ENCODE measurements around the gene TSSK3.
A peak's percentile ranks its signal among the peaks of the same experiment; 100 is the strongest.
"Not testable (repeated sequence)": the region's sequence is repeated elsewhere in the genome, so short reads cannot be mapped to it uniquely, and the experiment has no call there.

Gene TSSK3

DNA sequence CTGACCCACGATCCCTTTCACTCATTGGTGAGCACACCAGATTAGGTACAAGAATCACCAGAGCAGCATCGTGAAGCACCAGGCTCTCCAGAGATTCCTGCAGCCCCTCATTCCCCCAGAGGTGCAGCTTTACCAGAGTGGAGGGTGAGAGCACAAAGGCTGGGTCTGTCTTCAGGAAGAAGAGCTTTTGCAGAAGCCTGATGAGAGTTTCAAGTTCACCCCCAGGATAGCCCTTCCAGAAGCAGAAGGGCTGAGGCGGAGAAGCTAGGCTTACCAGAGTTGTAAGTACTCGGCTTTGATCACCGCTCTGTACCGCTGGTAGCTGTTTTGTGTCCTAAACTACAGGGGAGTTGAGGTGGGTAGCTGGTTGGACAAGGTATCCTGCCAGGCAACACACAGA, 3.1 kb downstream of the TSSK3 start:
- DNase-seq: no peak

DNA sequence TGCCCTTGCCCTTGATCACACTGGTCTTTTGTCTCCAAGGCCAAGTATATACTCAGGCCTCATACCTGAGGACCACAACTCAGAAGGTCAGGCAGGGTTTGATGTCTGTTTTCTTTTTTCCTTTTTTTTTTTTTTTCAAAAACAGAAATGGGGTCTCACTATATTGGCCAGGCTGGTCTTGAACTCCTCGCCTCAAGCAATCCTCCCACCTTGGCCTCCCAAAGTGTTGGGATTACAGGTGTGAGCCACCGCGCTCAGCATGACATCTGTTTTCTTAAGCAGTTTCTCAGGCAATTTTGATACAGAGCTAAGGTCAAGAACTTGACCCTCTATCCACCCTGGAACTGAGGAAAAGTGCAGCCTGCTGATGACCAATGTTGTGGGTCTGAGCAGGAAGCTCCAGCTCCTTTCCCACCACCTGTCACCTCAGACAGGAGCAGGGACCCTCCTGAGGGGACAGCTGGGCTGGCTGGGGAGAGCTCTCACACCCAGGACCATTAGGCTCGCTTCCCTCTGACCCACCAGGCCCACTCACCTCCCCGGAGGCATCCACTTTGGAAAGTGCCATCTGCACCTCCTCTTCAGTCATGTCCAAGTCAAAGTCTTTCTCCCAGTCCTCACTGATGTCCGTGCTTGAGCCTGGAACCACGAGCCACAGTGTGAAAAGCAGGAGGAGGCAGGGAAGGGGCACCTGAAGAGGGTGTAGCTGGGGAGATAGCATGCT, 5.7 kb downstream of the TSSK3 start:
- no peak for DNase-seq

DNA sequence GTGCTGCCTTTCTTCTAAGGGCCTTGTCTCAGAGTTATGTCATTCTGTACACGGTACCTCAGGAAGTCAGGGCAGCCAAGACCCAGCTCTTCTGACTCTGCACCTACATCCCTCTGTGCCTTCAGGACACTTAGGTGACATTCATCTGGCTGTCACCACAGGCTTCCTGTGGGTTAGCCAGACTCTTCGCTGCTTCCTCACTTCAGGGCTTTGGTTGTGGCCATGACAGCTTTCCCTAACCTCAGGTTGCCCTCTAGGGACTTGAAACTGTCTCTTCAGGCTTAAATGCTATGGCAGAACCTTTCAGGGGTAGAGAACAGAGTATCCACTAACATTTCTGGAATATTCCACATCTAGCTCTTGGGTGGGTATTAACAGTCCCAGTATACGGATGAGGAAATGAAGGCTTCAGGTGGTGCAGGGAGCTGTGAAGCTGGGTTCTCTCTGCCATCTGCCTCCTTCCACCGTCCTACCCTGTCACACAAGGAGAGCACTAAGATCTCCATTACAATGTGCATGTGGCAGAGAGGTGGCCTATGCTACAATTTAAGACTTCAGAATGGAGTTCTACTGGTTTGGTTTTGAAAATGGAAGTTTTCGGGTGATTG, 9.9 kb downstream of the TSSK3 start:
- DNase-seq: no peak

DNA sequence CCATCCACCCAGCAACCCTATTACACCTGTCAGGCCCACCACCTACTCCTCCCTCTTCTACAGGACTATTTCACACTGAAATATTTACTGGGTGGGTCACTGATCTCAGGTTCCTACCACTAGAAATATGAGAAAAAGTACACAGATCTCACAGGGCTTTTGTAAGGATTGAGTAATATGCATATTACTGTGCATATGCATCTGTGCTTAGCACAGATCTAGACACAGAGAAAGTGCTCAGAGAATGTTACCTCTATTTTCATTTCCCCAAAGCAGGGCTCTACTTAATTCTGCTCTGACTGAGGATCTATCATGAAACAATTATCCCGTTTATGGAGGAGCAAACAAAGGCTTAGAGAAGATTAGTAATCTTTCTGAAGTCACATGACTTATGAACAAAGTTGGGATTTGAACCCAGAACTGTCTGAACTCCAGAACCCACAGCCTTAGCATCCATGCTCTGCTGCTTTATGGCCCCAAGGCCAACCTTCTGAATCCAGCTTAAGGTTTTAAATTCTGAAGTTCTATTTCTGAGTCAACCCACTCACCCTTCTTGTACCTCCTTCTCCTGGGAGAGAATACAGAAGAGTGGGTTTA, 11.8 kb downstream of the TSSK3 start:
- no peak for DNase-seq

DNA sequence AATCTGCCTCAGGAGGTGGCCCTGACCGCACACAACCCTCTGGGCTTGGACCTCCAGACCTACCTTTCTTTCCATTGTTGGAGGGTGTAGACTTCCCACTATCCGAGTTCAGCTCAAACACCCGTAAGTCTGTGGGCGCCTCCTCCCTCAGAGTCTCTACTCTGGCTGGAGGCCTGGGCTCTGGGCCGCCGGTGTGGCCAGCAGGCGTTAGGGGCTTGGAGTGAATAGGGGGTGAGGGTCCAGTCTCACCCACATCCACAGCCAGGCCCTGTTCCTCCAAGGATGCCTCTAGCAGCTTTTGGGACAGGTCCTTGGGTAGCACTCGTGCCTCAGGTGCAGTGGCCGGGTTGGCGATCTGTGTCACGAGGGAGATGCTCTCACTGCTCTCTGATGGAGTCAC, 13.9 kb downstream of the TSSK3 start:
- DNase-seq: no peak

DNA sequence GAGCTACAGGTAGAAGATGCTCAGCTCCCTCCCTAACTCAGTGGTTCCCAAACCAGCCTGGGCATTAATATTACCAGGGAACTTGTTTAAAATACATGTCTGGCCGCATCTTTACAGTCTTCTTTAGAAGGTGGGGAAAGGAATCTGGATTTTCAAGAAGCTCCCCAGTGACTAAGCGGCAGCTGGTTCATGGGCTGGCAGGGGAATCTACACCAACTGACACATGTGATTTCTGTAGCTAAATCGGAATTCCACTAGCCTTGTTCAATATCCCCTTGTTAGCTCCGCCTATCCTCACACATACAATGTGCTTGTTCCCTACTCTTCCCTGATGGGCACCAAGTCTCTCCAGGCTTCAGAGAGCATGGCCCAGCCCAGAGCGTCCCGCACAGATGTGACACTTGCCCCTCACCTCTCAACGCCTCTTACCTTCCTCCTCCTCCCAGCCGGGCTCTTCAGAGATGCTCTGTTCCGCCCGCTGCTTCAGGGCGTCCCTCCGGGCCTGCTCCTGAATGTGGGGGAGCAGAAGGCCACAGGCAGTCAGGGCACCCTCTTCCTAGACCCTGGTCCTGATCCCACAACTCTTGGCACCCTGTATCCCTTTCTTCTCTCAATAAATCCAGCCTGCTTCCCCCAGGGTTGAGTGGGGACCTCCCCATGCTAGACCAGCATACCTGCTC, 15.3 kb downstream of the TSSK3 start:
- DNase-seq: no peak

DNA sequence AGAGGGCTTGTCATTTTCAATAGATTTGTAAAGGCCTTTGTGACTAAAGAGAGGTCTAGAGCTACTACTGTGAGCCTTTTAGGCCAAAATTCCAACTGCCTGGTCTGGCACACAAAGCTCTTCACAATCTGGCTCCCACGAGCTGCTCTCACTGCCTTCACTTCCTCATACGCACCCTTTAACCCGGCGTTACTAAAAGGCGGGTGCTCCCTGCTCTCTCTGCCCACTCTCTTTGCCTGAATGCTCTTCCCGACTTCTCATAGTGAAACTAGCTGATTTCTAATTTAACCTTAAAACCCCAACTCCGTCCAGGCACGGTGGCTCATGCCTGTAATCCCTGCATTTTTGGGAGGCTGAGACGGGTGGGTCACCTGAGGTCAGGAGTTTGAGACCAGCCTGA, 17.7 kb downstream of the TSSK3 start:
- DNase-seq: no peak

DNA sequence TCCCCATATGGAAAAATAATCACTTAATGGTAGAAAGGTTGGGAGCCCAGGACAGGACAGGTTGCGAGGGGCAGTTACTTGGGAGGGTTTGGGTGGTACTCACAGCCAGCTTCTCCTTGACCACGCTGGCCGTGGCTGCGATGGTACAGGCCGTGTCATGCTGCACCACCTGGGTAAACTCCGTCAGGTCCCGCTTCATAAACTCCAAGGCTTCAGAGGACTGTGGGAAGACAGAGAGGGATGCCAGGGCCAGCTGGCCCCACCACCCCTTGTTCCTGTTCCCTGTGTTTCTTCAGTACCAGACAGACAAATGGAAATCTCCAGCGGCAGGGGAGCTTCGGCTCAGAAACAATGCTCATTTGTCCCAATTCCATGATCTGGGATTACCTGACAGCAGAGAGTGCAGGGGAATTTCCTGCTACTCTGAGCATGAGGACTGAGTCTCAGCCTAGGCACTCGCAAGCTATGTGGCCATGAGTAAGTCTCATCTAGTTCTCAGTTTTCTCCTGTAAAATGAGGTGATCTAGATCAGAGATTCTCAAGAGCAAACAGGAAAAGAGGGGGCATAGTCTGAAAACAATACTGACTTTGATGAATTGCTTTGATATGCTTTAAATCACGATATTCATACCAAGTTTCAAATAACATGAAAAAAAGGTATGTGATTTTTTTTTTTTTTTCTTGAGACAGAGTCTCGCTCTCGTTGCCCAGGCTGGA, 24.5 kb downstream of the TSSK3 start:
- no peak for DNase-seq

DNA sequence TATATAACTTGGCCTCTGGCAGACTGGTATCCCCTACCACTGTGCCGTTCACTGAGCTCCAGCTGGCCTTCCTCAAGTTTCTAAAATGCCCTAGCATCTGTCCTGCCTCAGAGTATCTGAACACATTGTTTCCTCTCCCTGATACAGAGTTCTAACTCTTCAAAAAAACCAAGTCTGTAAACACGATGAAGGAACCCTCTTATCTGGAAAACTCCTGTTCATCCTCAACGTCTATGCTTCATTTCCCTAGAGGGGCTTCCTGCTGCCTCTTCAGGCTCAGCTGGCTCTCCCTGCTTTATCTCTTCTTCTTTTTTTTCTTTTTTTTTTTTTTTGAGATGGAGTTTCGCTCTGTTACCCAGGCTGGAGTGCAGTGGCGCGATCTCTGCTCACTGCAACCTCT, 26.3 kb downstream of the TSSK3 start:
- no peak for DNase-seq

DNA sequence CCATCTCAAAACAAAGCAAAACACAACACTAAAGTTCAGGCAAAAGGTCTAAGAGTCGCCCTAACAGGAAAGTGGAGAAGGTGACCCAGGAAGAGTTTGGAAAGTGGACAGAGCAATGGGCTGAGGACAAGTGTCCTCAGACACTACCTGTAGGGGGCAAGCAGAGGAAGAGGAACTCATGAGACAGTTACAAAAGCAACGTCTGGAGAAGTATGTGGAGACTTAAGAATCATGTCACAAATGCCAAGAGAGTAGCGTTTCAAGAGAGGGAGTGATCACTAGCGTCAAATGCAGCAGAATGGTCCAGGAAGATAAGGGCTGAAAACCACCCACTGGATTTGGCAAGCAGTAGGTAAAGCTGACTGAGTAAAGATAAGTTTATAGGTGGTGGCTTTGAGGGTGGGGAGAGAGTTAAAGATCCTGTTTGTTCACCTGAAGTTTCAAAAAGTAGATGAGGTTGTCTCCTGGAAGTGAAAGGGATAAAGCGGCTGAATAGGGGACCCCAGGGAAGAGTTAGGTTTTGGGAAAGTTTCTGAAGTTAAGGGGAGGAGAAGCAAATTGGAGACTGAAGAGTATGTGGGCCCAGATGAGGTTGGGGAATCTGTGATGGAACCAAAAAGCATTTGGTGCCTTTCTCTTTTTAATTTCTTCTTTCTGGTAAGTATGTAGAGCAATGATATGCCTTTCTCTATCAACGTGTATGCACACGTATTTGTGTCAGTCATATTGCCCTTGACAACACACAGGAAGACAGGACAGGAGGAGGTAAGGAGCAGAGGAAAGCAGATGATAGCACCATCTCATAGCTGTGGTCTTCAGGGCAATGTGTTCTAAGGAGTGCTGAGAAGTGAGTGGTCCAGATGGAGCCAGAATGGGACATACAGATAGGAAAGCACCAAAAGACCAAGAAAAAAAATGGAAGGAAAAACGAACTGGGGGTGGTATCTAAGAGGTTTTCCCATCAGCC, 28.8 kb downstream of the TSSK3 start:
- DNase-seq: no peak

DNA sequence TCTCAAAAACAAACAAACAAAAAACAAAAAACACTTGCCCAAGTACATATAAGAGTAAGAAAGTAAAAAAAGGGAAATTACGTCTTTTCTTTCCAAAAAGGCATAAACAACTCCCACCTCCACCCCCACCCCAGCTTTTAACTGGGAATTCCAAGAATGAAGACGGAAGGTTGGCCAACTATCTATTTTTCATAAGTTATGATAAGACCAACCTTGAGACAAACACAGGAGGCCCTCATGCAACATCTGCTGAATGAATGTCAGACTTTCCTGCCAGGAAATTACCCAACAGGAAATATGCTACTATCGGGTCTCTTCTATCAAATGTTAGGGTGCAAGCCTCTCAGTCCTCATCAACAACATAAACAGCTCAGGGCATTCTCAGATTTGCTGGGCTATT, 30.0 kb downstream of the TSSK3 start:
- DNase-seq: no peak

DNA sequence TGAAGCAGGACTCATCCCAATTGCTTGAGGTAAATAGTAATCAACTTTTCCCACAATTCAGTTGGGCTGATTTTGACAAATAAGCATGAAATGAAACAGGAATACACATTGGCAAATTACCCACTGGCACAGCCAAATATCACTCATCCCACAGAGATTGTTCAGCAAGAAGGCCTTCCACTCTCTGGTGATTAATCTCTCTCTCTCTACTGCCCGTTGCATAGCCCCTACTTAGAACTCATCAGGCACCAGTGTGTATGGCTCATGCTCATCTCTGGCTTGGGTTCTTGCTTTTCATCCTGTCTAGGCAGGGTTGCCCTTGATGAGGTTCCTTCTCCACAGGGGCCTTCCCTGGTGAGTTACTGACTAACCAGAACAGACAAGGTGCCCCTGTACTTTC, 30.8 kb downstream of the TSSK3 start:
- no peak for DNase-seq

DNA sequence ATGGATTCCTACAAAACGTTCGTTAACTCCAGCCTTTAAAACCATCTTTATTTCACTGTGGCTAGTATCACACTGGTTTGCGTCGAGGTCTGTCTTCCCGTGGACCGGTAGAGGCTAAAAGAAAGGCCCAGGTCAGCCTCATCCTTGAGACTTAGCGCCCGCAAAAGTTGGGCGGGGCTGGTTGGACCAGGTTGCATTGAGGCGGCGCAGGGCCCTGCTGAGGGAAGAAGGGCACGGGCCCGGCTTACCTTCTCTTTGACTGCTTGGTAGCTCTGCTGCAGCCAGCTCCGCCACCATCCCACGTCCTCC, 31.4 kb downstream of the TSSK3 start:
- no peak for DNase-seq

DNA sequence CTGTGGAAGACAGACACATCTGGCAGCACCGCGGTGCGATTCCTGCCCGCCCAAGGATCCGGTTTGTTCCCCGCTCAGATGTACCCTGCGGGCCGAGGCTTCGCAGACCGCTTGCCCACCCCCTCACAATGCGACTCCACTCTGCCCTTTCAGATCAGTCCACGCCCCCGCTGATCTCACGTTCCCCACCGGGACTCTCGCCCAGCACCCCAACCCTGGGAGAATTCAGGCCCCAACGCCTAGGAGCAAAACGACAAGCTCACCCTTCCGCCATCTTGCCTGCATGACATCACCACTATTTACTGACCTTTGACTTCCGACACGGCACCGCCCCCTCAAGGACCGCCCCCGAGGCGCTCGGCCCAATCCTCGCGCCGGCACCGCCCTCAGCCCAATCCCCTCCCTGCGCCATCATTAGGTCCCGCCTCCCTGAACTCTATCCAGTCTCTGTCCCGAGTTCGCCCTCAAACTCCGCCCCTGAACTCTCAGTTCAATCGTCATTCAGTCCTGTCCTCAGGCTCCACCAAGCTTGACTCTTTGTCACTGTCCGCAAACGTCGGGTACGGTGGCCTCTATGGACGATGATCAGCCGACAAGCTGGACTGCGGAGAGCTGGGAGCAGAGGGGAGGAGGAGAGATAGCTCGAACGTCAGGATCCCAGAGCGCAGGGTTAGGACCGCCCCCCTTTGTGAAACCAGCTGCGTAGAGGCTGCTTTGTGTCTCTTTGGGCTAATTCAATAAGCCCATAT, 32.0 kb downstream of the TSSK3 start, which contains the start of gene BSDC1:
Gene BSDC1, minus strand, starts transcription at position 301 of the 749 bp plus-strand sequence. Its CDS starts 27 bp downstream, at position 274.
- peak; percentile 96 for DNase-seq

DNA sequence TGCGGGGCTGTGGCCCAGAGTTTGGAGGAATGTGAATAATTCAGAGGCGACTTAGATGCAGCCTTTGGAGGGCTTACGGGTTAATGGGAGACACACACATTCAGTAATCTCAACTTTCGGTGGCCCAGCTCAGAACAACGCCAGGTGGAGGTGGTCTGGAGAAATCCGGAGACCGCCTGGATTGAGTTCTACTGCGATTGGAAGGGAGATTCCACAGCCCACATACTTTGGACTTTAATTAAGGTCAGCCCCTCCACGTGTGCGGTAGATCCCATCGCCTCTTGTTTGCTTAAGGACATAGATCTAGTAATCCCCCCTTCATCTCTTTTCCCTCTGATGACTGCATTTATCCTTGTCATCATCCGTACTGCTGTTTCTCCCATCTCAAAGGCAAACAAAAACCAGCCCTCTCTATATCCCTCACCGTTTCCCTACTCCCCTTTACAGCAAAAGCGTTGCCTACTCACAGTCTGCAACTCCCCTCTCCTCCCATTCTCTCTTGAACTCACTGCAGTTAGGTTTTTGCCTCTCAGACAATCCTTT, 32.6 kb downstream of the TSSK3 start:
- no peak for DNase-seq

DNA sequence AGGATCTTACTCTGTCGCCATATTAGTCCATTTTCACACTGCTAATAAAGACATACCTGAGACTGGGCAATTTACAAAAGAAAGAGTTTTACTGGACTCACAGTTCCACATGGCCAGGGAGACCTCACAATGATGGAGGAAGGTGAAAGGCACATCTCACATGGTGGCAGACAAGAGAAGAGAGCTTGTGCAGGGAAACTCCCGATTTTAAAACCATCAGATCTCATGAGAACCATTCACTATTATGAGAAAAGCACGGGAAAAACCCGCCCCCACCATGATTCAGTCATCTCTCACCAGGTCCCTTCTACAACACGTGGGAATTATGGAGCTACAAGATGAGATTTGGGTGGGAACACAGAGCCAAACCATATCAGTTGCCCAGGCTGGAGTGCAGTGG, 34.2 kb downstream of the TSSK3 start:
- DNase-seq: not testable (repeated sequence)

DNA sequence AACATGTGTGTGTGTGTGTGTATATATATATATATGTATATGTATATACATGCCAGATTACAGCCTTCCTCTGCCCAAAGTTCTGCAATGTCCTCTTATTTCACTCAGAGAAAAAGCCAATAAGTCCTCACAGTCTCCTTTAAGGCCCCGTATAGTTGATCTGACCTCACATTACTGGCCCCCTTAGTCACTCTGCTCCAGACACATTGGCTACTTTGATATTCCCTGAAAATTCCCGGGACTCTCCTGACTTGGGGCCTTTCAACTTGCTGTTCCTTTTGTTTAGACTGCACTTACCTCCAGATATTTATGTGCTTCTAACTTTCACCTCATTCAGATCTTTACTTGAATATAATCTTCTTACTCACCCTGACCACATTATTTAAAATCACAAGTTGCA, 36.1 kb downstream of the TSSK3 start:
- DNase-seq: peak; percentile 22

DNA sequence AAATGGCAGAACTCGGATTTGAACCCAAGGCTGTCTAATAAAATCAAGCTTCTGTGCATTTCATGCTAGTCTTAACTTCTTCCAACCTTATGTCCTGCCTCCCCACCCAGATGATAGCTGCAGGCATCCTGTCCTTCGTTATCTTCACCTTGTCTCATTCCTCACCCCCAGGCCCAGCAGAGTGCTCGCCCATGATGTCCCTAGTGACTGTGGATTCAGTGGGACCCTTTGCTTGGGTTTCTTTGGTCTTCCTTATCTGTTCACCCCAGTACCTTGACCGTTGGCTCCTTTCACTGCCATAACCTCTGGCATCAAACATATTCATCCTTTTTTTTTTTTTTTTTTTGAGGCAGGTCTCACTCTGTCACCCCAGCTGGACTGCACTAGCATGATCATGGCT, 37.5 kb downstream of the TSSK3 start:
- no peak for DNase-seq

DNA sequence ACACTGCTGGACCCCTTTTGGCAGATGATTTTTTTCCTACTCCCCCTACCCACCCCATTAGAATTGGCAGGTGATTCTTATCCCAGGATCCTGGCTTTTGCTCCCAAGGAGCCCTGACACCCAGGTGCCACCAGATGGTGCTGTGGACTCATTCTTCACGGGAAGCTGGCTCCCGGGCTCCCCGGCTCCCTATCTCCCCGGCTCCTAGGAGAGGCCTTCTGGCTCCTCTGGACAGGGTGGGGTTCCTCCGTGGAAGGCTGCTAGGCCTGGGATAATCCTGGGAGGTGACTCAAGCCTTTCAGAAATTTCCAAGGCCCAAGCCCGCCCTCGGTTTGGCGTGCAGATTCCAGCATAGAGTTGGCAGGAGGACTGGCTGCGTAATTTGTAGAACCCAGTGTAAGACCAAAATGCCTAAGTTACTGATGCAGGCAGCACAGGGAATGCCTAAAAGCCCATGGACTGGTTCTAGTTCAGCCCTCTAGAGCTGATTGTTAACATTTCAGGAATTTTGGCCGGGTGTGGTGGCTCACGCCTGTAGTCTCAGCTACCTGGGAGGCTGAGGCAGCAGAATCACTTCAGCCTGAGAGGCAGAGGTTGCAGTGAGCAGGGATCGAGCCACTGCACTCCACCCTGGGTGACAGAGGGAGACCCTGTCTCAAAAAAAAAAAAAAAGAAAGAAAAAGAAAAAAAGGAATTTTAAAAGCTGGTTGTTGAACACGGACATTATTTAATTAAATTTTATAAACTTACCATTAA, 38.7 kb downstream of the TSSK3 start:
- DNase-seq: peak; percentile 63

DNA sequence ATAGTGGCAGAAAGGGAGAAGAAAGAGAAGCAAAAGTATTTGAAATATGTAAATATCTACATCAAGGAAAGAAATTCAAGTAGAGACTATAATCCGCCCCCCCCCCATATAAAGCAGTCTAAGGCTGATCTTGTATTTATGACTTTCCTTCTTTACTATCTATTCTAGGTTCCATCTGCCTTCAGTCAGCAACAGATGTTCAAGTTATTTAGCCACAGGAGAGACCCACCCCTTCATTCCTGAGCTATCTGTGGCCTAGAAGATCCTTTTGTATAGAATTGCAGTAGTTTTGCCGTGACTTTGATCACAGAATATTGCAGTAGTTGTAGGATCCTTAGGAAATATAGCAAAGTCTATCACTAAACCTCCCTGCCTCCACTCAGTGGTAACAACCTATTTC, 42.6 kb downstream of the TSSK3 start:
- DNase-seq: no peak
